ENCODE data around the gene KIRREL3.
A peak's percentile ranks its signal among the peaks of the same experiment; 100 is the strongest.

KIRREL3 gene

GRCh38 chr11:126992065-126992803 lies 8.3 kb downstream of the KIRREL3 start:
- DNase-seq (ENCODE audit: insufficient read length, low spot score) (no peak), FAIRE-seq (no peak)
- TF ChIP-seq POLR2AphosphoS5 (IDR thresholded peaks at IDR 0.05; ENCODE audit: low read depth, low read length) (no peak), PAX5 (IDR thresholded peaks at IDR 0.05; ENCODE audit: insufficient read depth, low read length, severe bottlenecking) (no peak), POLR2A (IDR thresholded peaks at IDR 0.05; ENCODE audit: low read depth, low read length) (no peak), SPI1 (IDR thresholded peaks at IDR 0.05; ENCODE audit: low read depth, low read length) (no peak), TAF1 (IDR thresholded peaks at IDR 0.05; ENCODE audit: low read depth, low read length) (no peak), POU2F2 (IDR thresholded peaks at IDR 0.05; ENCODE audit: low read depth, low read length) (no peak)

- TF ChIP-seq POLR2A (IDR thresholded peaks at IDR 0.05; ENCODE audit: low read depth, low read length) (no peak), POU2F2 (IDR thresholded peaks at IDR 0.05; ENCODE audit: low read depth, low read length) (no peak), POLR2AphosphoS5 (IDR thresholded peaks at IDR 0.05; ENCODE audit: low read depth, low read length) (no peak), TAF1 (IDR thresholded peaks at IDR 0.05; ENCODE audit: low read depth, low read length) (no peak), SPI1 (IDR thresholded peaks at IDR 0.05; ENCODE audit: low read depth, low read length) (no peak), PAX5 (IDR thresholded peaks at IDR 0.05; ENCODE audit: insufficient read depth, low read length, severe bottlenecking) (no peak)
- FAIRE-seq (no peak), DNase-seq (ENCODE audit: insufficient read length, low spot score) (no peak)
Observed at GRCh38 chr11:126991596-126991995, 9.0 kb downstream of the KIRREL3 start.

- TF ChIP-seq TAF1 (IDR thresholded peaks at IDR 0.05; ENCODE audit: low read depth, low read length) = no peak
- DNase-seq (ENCODE audit: insufficient read length, low spot score) (no peak), FAIRE-seq (no peak)
Observed at GRCh38 chr11:126990716-126991480, 9.7 kb downstream of the KIRREL3 start.

- peak; percentile 66 for DNase-seq (ENCODE audit: insufficient read length, low spot score)
- peak; percentile 63 for FAIRE-seq
- TF ChIP-seq SPI1 (IDR thresholded peaks at IDR 0.05; ENCODE audit: low read depth, low read length) (no peak), POU2F2 (IDR thresholded peaks at IDR 0.05; ENCODE audit: low read depth, low read length) (no peak), POLR2AphosphoS5 (IDR thresholded peaks at IDR 0.05; ENCODE audit: low read depth, low read length) (no peak)
Observed at GRCh38 chr11:126989942-126990715, 10.4 kb downstream of the KIRREL3 start.

- DNase-seq (ENCODE audit: insufficient read length, low spot score) (no peak), FAIRE-seq (no peak)
- TF ChIP-seq POLR2A (IDR thresholded peaks at IDR 0.05; ENCODE audit: low read depth, low read length) (no peak), PAX5 (IDR thresholded peaks at IDR 0.05; ENCODE audit: insufficient read depth, low read length, severe bottlenecking) (no peak), SPI1 (IDR thresholded peaks at IDR 0.05; ENCODE audit: low read depth, low read length) (no peak), POLR2AphosphoS5 (IDR thresholded peaks at IDR 0.05; ENCODE audit: low read depth, low read length) (no peak), POU2F2 (IDR thresholded peaks at IDR 0.05; ENCODE audit: low read depth, low read length) (no peak), TAF1 (IDR thresholded peaks at IDR 0.05; ENCODE audit: low read depth, low read length) (no peak)
Observed at GRCh38 chr11:126988655-126989054, 11.9 kb downstream of the KIRREL3 start.

- DNase-seq (ENCODE audit: insufficient read length, low spot score) = no peak
- no peak for TF ChIP-seq POU2F2 (IDR thresholded peaks at IDR 0.05; ENCODE audit: low read depth, low read length)
- no peak for TF ChIP-seq TAF1 (IDR thresholded peaks at IDR 0.05; ENCODE audit: low read depth, low read length)
- TF ChIP-seq POLR2AphosphoS5 (IDR thresholded peaks at IDR 0.05; ENCODE audit: low read depth, low read length) = no peak
- TF ChIP-seq PAX5 (IDR thresholded peaks at IDR 0.05; ENCODE audit: insufficient read depth, low read length, severe bottlenecking) = no peak
- no peak for TF ChIP-seq SPI1 (IDR thresholded peaks at IDR 0.05; ENCODE audit: low read depth, low read length)
- no peak for TF ChIP-seq POLR2A (IDR thresholded peaks at IDR 0.05; ENCODE audit: low read depth, low read length)
- no peak for FAIRE-seq
Observed at GRCh38 chr11:126981635-126982034, 18.9 kb downstream of the KIRREL3 start.

GRCh38 chr11:126978911-126979310 lies 21.7 kb downstream of the KIRREL3 start:
- TF ChIP-seq TAF1 (IDR thresholded peaks at IDR 0.05; ENCODE audit: low read depth, low read length) (no peak), POLR2AphosphoS5 (IDR thresholded peaks at IDR 0.05; ENCODE audit: low read depth, low read length) (no peak), POU2F2 (IDR thresholded peaks at IDR 0.05; ENCODE audit: low read depth, low read length) (no peak)
- FAIRE-seq = no peak

GRCh38 chr11:126978165-126978564 lies 22.4 kb downstream of the KIRREL3 start:
- TF ChIP-seq POLR2A (IDR thresholded peaks at IDR 0.05; ENCODE audit: low read depth, low read length) = no peak
- no peak for TF ChIP-seq PAX5 (IDR thresholded peaks at IDR 0.05; ENCODE audit: insufficient read depth, low read length, severe bottlenecking)
- TF ChIP-seq SPI1 (IDR thresholded peaks at IDR 0.05; ENCODE audit: low read depth, low read length) = no peak
- no peak for TF ChIP-seq POU2F2 (IDR thresholded peaks at IDR 0.05; ENCODE audit: low read depth, low read length)
- TF ChIP-seq POLR2AphosphoS5 (IDR thresholded peaks at IDR 0.05; ENCODE audit: low read depth, low read length) = no peak
- TF ChIP-seq TAF1 (IDR thresholded peaks at IDR 0.05; ENCODE audit: low read depth, low read length) = no peak
- FAIRE-seq = no peak
- DNase-seq (ENCODE audit: insufficient read length, low spot score) = no peak

More at GRCh38 chr11:126978911-126979310, 21.7 kb downstream of the KIRREL3 start:
- no peak for DNase-seq (ENCODE audit: insufficient read length, low spot score)

GRCh38 chr11:126973051-126973450 lies 27.5 kb downstream of the KIRREL3 start:
- FAIRE-seq (no peak), DNase-seq (ENCODE audit: insufficient read length, low spot score) (no peak)
- TF ChIP-seq POLR2AphosphoS5 (IDR thresholded peaks at IDR 0.05; ENCODE audit: low read depth, low read length) (no peak), PAX5 (IDR thresholded peaks at IDR 0.05; ENCODE audit: insufficient read depth, low read length, severe bottlenecking) (no peak), SPI1 (IDR thresholded peaks at IDR 0.05; ENCODE audit: low read depth, low read length) (no peak), TAF1 (IDR thresholded peaks at IDR 0.05; ENCODE audit: low read depth, low read length) (no peak), POLR2A (IDR thresholded peaks at IDR 0.05; ENCODE audit: low read depth, low read length) (no peak), POU2F2 (IDR thresholded peaks at IDR 0.05; ENCODE audit: low read depth, low read length) (no peak)
